HepG2 (cell line): ENCODE results near the gene MAJIN. TPM values are rescaled to one million over a fixed set of nuclear protein-coding genes. Genes with fewer than 3 reads are reported as not detected.

Experiments used
- ADNP ChIP-seq: sonication (generic); formaldehyde crosslinking; IDR thresholded peaks from 2 replicates; pipeline ENCODE4 v1.4.0; 2020; ENCODE audit warnings: missing genetic modification reagents
- ARID2 ChIP-seq: sonication (generic); formaldehyde crosslinking; IDR thresholded peaks from 2 replicates; pipeline ENCODE4 v1.8.1; 2022; ENCODE audit warnings: mild to moderate bottlenecking, missing genetic modification reagents, borderline replicate concordance
- ATM ChIP-seq: fragments of 450-650 bp; IDR thresholded peaks from 2 replicates; pipeline ENCODE4 v1.7.1; 2017; ENCODE audit warnings: mild to moderate bottlenecking, borderline replicate concordance
- MLLT10 ChIP-seq: sonication (generic); formaldehyde crosslinking; IDR thresholded peaks from 2 replicates; pipeline ENCODE4 v1.4.0; 2020; ENCODE audit warnings: missing genetic modification reagents
- MTA3 ChIP-seq: sonication (generic); formaldehyde crosslinking; IDR thresholded peaks from 2 replicates; pipeline ENCODE4 v1.4.0; 2020; ENCODE audit warnings: missing genetic modification reagents
- NFE2L1 ChIP-seq: sonication (generic); formaldehyde crosslinking; IDR thresholded peaks from 2 replicates; pipeline ENCODE4 v1.4.0; 2020; ENCODE audit warnings: missing genetic modification reagents, mild to moderate bottlenecking, borderline replicate concordance
- NR2C2 ChIP-seq: sonication (generic); formaldehyde crosslinking; IDR thresholded peaks from 2 replicates; pipeline ENCODE4 v1.4.0; 2020; ENCODE audit warnings: missing genetic modification reagents, mild to moderate bottlenecking, moderate library complexity, borderline replicate concordance
- PHF20 ChIP-seq: sonication (generic); formaldehyde crosslinking; IDR thresholded peaks from 2 replicates; pipeline ENCODE4 v1.5.0; 2020; ENCODE audit warnings: mild to moderate bottlenecking, missing genetic modification reagents
- SUZ12 ChIP-seq: fragments of 150-350 bp; IDR thresholded peaks from 2 replicates; pipeline ENCODE4 v1.6.1; 2014; ENCODE audit warnings: low read depth, low read length
- ZBTB7B ChIP-seq: sonication (generic); formaldehyde crosslinking; IDR thresholded peaks from 2 replicates; pipeline ENCODE4 v1.4.0; 2020; ENCODE audit warnings: missing genetic modification reagents
- ZNF124 ChIP-seq: sonication (generic); formaldehyde crosslinking; IDR thresholded peaks from 2 replicates; pipeline ENCODE4 v1.4.0; 2020; ENCODE audit warnings: missing genetic modification reagents
- ZNF383 ChIP-seq: sonication (generic); formaldehyde crosslinking; IDR thresholded peaks from 2 replicates; pipeline ENCODE4 v1.4.0; 2020; ENCODE audit warnings: missing genetic modification reagents, mild to moderate bottlenecking, borderline replicate concordance
- ZNF660 ChIP-seq: sonication (generic); formaldehyde crosslinking; IDR thresholded peaks from 2 replicates; pipeline ENCODE4 v1.5.1; 2020; ENCODE audit warnings: mild to moderate bottlenecking, low read depth, missing genetic modification reagents, borderline replicate concordance
- ZNF749 ChIP-seq: sonication (generic); formaldehyde crosslinking; IDR thresholded peaks from 2 replicates; pipeline ENCODE4 v1.8.0; 2022; ENCODE audit warnings: mild to moderate bottlenecking, missing genetic modification reagents, moderate library complexity, borderline replicate concordance
- polyA plus RNA-seq, 8 experiments: library from polyadenylated mRNA; depleted of rRNA in 3 of 8; stranded (reverse) in 7 of 8; unstranded in 1 of 8; fragments of >200 nt; fragmentation: Illumina TruSeq in 4 of 8; extraction: Trizol in 4 of 8; gene quantifications; 2 replicates each; pipeline versions ENCODE4 v1.2.1 to v1.2.3, GENCODE V29; 2011 to 2016; ENCODE audit warnings: low read depth in 4 of 8, missing spikeins in 1 of 8, mixed read lengths in 1 of 8; ENCODE audit not compliant: insufficient read depth in 1 of 8
- total RNA-seq, 5 experiments: library from RNA; depleted of rRNA; stranded (reverse); fragments of >200 nt; fragmentation: Illumina TruSeq; extraction: Trizol; gene quantifications; 2 replicates each; pipeline ENCODE4 v1.2.3, GENCODE V29; 2016; ENCODE audit warnings: low read depth in 1 of 5
- TF ChIP-seq, protein P1 (sequence below): sonication (generic); formaldehyde crosslinking; IDR thresholded peaks from 2 replicates; pipeline ENCODE4 v1.4.0; 2020; ENCODE audit warnings: missing genetic modification reagents
- TF ChIP-seq, protein P2 (sequence below): IDR thresholded peaks from 2 replicates; pipeline ENCODE4 v1.6.1; 2016
- TF ChIP-seq, protein P3 (sequence below): sonication (generic); formaldehyde crosslinking; IDR thresholded peaks from 2 replicates; pipeline ENCODE4 v1.5.1; 2020; ENCODE audit warnings: mild to moderate bottlenecking, missing genetic modification reagents
- TF ChIP-seq, protein P4 (sequence below): IDR thresholded peaks from 2 replicates; pipeline ENCODE4 v1.6.1; 2016; ENCODE audit warnings: missing genetic modification reagents, missing compliant biosample characterization
- TF ChIP-seq, protein P5 (sequence below): sonication (generic); formaldehyde crosslinking; IDR thresholded peaks from 2 replicates; pipeline ENCODE4 v1.9.0; 2022; ENCODE audit warnings: missing genetic modification reagents, mild to moderate bottlenecking, borderline replicate concordance

The MAJIN gene
- total and polyA plus RNA-seq, 2 of the 13 experiments (the other 11 are each of a cell fraction or from before 2014, with no cell fraction given): not detected

DNA sequence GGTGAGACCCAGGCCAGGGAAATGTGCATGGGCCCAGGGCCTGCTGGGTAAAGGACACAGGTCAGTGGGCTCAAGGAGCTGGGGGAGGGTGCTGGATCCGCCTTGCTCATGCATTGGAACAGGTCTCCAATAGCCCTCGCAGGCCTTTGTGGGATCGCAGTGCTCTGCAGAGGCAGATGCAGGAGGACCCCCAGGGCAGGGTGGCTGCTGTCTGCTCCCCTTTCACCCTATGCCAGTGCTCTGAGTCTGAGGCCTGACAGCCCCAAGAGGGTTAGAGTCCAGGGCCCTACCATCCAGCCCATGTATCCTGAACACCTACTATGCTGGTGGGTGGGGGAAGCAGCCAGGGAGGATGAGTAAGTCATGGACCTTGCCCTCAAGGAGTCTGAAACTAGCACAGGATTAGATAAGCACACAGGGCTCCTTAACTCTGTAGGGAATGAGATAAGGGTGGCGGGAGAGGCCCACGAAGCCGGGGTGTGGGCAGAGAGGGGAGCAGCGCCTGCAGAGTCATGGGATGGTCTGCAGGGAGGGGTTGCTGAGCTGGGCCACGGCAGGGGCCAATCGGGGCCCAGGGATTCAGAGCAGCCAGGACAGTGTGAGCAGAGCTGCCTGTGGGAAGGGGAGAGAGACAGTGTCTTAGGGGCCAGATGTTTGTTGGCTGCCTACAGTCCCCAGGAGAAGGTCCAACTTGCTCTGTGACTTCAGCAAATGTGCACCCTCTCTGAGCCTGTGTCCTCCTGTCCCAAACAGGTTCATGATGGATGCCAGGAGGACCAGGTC, 83.0 kb downstream of the MAJIN start (continued):
- TF ChIP-seq PHF20 (CRISPR knock-in tag) (no peak), ZNF124 (CRISPR knock-in tag) (no peak), ZBTB7B (CRISPR knock-in tag) (no peak; the same call in 1 of the 2 replicates), ZNF749 (CRISPR knock-in tag) (no peak), MTA3 (CRISPR knock-in tag) (no peak), SUZ12 (no peak), ARID2 (CRISPR knock-in tag) (no peak), ZNF660 (no peak), NFE2L1 (CRISPR knock-in tag) (no peak), MLLT10 (CRISPR knock-in tag) (no peak), ATM (no peak), ZNF383 (CRISPR knock-in tag) (no peak), NR2C2 (CRISPR knock-in tag) (peak; percentile 11; the same call in 1 of the 2 replicates), ADNP (CRISPR knock-in tag) (no peak)
- TF ChIP-seq, protein P1, sequence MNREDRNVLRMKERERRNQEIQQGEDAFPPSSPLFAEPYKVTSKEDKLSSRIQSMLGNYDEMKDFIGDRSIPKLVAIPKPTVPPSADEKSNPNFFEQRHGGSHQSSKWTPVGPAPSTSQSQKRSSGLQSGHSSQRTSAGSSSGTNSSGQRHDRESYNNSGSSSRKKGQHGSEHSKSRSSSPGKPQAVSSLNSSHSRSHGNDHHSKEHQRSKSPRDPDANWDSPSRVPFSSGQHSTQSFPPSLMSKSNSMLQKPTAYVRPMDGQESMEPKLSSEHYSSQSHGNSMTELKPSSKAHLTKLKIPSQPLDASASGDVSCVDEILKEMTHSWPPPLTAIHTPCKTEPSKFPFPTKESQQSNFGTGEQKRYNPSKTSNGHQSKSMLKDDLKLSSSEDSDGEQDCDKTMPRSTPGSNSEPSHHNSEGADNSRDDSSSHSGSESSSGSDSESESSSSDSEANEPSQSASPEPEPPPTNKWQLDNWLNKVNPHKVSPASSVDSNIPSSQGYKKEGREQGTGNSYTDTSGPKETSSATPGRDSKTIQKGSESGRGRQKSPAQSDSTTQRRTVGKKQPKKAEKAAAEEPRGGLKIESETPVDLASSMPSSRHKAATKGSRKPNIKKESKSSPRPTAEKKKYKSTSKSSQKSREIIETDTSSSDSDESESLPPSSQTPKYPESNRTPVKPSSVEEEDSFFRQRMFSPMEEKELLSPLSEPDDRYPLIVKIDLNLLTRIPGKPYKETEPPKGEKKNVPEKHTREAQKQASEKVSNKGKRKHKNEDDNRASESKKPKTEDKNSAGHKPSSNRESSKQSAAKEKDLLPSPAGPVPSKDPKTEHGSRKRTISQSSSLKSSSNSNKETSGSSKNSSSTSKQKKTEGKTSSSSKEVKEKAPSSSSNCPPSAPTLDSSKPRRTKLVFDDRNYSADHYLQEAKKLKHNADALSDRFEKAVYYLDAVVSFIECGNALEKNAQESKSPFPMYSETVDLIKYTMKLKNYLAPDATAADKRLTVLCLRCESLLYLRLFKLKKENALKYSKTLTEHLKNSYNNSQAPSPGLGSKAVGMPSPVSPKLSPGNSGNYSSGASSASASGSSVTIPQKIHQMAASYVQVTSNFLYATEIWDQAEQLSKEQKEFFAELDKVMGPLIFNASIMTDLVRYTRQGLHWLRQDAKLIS (CRISPR knock-in tag): no peak
- TF ChIP-seq, protein P2, sequence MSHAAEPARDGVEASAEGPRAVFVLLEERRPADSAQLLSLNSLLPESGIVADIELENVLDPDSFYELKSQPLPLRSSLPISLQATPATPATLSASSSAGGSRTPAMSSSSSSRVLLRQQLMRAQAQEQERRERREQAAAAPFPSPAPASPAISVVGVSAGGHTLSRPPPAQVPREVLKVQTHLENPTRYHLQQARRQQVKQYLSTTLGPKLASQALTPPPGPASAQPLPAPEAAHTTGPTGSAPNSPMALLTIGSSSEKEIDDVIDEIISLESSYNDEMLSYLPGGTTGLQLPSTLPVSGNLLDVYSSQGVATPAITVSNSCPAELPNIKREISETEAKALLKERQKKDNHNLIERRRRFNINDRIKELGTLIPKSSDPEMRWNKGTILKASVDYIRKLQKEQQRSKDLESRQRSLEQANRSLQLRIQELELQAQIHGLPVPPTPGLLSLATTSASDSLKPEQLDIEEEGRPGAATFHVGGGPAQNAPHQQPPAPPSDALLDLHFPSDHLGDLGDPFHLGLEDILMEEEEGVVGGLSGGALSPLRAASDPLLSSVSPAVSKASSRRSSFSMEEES: no peak
- TF ChIP-seq, protein P3, sequence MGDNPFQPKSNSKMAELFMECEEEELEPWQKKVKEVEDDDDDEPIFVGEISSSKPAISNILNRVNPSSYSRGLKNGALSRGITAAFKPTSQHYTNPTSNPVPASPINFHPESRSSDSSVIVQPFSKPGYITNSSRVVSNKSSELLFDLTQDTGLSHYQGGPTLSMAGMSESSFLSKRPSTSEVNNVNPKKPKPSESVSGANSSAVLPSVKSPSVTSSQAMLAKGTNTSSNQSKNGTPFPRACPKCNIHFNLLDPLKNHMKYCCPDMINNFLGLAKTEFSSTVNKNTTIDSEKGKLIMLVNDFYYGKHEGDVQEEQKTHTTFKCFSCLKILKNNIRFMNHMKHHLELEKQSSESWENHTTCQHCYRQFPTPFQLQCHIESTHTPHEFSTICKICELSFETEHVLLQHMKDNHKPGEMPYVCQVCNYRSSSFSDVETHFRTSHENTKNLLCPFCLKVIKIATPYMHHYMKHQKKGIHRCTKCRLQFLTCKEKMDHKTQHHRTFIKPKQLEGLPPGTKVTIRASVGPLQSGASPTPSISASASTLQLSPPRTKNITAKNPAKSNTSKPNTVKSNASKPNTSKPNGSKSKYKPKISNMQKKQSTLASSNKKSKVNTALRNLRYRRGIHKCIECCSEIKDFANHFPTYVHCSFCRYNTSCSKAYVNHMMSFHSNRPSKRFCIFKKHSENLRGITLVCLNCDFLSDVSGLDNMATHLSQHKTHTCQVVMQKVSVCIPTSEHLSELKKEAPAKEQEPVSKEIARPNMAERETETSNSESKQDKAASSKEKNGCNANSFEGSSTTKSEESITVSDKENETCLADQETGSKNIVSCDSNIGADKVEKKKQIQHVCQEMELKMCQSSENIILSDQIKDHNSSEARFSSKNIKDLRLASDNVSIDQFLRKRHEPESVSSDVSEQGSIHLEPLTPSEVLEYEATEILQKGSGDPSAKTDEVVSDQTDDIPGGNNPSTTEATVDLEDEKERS (CRISPR knock-in tag): no peak
- TF ChIP-seq, protein P4, sequence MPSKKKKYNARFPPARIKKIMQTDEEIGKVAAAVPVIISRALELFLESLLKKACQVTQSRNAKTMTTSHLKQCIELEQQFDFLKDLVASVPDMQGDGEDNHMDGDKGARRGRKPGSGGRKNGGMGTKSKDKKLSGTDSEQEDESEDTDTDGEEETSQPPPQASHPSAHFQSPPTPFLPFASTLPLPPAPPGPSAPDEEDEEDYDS (CRISPR knock-in tag): no peak
- TF ChIP-seq, protein P5, sequence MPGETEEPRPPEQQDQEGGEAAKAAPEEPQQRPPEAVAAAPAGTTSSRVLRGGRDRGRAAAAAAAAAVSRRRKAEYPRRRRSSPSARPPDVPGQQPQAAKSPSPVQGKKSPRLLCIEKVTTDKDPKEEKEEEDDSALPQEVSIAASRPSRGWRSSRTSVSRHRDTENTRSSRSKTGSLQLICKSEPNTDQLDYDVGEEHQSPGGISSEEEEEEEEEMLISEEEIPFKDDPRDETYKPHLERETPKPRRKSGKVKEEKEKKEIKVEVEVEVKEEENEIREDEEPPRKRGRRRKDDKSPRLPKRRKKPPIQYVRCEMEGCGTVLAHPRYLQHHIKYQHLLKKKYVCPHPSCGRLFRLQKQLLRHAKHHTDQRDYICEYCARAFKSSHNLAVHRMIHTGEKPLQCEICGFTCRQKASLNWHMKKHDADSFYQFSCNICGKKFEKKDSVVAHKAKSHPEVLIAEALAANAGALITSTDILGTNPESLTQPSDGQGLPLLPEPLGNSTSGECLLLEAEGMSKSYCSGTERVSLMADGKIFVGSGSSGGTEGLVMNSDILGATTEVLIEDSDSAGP (CRISPR knock-in tag): no peak; the same call in 1 of the 2 replicates
